NCI-H446 treated with DMSO at 0.1 percent for 48 hours (cell line): Measurements from ENCODE around the gene OTUD6A.

ENCODE experiments used
- DNase-seq: peaks from one replicate; lab custom pipeline; 2025; lab: John Stamatoyannopoulos, UW

OTUD6A gene

GRCh38 chrX:70062076-70062475, at the start of gene OTUD6A:
TSS of gene OTUD6A (plus strand) at chrX:70062457. CDS start at chrX:70062525, 68 bp downstream.
- no peak for DNase-seq

- DNase-seq = no peak
Measured at GRCh38 chrX:70012756-70013155, 49.5 kb upstream of the OTUD6A start.

GRCh38 chrX:70013466-70014381, 48.5 kb upstream of the OTUD6A start:
- peak; percentile 89 for DNase-seq

GRCh38 chrX:70016513-70016912, 45.7 kb upstream of the OTUD6A start:
- no peak for DNase-seq

- no peak for DNase-seq
Measured at GRCh38 chrX:70022616-70023015, 39.6 kb upstream of the OTUD6A start.

- DNase-seq = peak; percentile 17
Measured at GRCh38 chrX:70025464-70025863, 36.8 kb upstream of the OTUD6A start.

- DNase-seq = no peak
Measured at GRCh38 chrX:70026112-70026850, 36.0 kb upstream of the OTUD6A start.

GRCh38 chrX:70026851-70027200, 35.4 kb upstream of the OTUD6A start:
- no peak for DNase-seq

- DNase-seq = peak; percentile 25
Measured at GRCh38 chrX:70029863-70030262, 32.4 kb upstream of the OTUD6A start.

GRCh38 chrX:70030301-70030767, 31.9 kb upstream of the OTUD6A start:
- DNase-seq = peak; percentile 62

GRCh38 chrX:70032792-70033191, 29.5 kb upstream of the OTUD6A start:
- DNase-seq = peak; percentile 19

- no peak for DNase-seq
Measured at GRCh38 chrX:70033348-70034051, 28.8 kb upstream of the OTUD6A start.

- DNase-seq = no peak
Measured at GRCh38 chrX:70034646-70035045, 27.6 kb upstream of the OTUD6A start.

- DNase-seq = no peak
Measured at GRCh38 chrX:70038515-70038914, 23.7 kb upstream of the OTUD6A start.

- no peak for DNase-seq
Measured at GRCh38 chrX:70038951-70039350, 23.3 kb upstream of the OTUD6A start.

- DNase-seq = no peak
Measured at GRCh38 chrX:70039758-70040157, 22.5 kb upstream of the OTUD6A start.

GRCh38 chrX:70041993-70042392, 20.3 kb upstream of the OTUD6A start:
- DNase-seq = no peak

- DNase-seq = no peak
Measured at GRCh38 chrX:70042399-70043371, 19.6 kb upstream of the OTUD6A start.

GRCh38 chrX:70043685-70044084, 18.6 kb upstream of the OTUD6A start:
- DNase-seq = no peak

GRCh38 chrX:70044541-70045245, 17.6 kb upstream of the OTUD6A start:
- no peak for DNase-seq

GRCh38 chrX:70046978-70047377, 15.3 kb upstream of the OTUD6A start:
- DNase-seq = no peak
